ENCODE measurements around the gene CST1.
"Not testable (repeated sequence)": the region's sequence is repeated elsewhere in the genome, so short reads cannot be mapped to it uniquely, and the experiment has no call there.

GRCh38 chr20:23755131-23755611, 4.4 kb upstream of the CST1 start:
- not testable (repeated sequence) for TF ChIP-seq CTCF, POLR2A, POLR2AphosphoS5 (IDR thresholded peaks at IDR 0.05)
